ENCODE results near the gene HIRIP3.

GRCh38 chr16:29961127-29961478 lies 34.3 kb downstream of the HIRIP3 start:
- TF ChIP-seq MAX (IDR thresholded peaks at IDR 0.05), result no peak
- no peak for TF ChIP-seq CEBPB (IDR thresholded peaks at IDR 0.05)
- no peak for TF ChIP-seq YY1 (IDR thresholded peaks at IDR 0.05; ENCODE audit: low read depth)
- TF ChIP-seq, protein P1, sequence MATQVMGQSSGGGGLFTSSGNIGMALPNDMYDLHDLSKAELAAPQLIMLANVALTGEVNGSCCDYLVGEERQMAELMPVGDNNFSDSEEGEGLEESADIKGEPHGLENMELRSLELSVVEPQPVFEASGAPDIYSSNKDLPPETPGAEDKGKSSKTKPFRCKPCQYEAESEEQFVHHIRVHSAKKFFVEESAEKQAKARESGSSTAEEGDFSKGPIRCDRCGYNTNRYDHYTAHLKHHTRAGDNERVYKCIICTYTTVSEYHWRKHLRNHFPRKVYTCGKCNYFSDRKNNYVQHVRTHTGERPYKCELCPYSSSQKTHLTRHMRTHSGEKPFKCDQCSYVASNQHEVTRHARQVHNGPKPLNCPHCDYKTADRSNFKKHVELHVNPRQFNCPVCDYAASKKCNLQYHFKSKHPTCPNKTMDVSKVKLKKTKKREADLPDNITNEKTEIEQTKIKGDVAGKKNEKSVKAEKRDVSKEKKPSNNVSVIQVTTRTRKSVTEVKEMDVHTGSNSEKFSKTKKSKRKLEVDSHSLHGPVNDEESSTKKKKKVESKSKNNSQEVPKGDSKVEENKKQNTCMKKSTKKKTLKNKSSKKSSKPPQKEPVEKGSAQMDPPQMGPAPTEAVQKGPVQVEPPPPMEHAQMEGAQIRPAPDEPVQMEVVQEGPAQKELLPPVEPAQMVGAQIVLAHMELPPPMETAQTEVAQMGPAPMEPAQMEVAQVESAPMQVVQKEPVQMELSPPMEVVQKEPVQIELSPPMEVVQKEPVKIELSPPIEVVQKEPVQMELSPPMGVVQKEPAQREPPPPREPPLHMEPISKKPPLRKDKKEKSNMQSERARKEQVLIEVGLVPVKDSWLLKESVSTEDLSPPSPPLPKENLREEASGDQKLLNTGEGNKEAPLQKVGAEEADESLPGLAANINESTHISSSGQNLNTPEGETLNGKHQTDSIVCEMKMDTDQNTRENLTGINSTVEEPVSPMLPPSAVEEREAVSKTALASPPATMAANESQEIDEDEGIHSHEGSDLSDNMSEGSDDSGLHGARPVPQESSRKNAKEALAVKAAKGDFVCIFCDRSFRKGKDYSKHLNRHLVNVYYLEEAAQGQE (IDR thresholded peaks at IDR 0.05; ENCODE audit: low read depth), result no peak
- TF ChIP-seq, protein P2, sequence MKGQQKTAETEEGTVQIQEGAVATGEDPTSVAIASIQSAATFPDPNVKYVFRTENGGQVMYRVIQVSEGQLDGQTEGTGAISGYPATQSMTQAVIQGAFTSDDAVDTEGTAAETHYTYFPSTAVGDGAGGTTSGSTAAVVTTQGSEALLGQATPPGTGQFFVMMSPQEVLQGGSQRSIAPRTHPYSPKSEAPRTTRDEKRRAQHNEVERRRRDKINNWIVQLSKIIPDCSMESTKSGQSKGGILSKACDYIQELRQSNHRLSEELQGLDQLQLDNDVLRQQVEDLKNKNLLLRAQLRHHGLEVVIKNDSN (IDR thresholded peaks at IDR 0.05), result no peak
- TF ChIP-seq EP300 (IDR thresholded peaks at IDR 0.05; ENCODE audit: borderline replicate concordance), result no peak
- TF ChIP-seq TAF1 (IDR thresholded peaks at IDR 0.05; ENCODE audit: low read depth), result no peak
- TF ChIP-seq FOXM1 (IDR thresholded peaks at IDR 0.05; ENCODE audit: borderline replicate concordance, low read depth), result no peak
- no peak for TF ChIP-seq RAD21 (IDR thresholded peaks at IDR 0.05; ENCODE audit: low read depth)
- no peak for TF ChIP-seq CREB1 (IDR thresholded peaks at IDR 0.05; ENCODE audit: low read depth)
- no peak for TF ChIP-seq EGR1 (IDR thresholded peaks at IDR 0.05)
- TF ChIP-seq ZBTB7A (IDR thresholded peaks at IDR 0.05; ENCODE audit: low read depth), result no peak
